M059J (cell line): ENCODE data around the gene CCDC177. TPM values are rescaled to one million over a fixed set of nuclear protein-coding genes. Genes with fewer than 3 reads are reported as not detected.
"Not testable (repeated sequence)": the region's sequence is repeated elsewhere in the genome, so short reads cannot be mapped to it uniquely, and the experiment has no call there.

ENCODE experiments used
- DNase-seq: peaks from one replicate; pipeline ENCODE4 v3.0.0-alpha.2; 2012; ENCODE audit warnings: low read depth
- total RNA-seq: library from RNA; depleted of rRNA; stranded (reverse); fragments of >200 nt; shearing (Covaris generic); gene quantifications from 2 replicates; pipeline ENCODE4 v1.2.3, GENCODE V29; 2014

CCDC177 gene
- total RNA-seq, 1 experiment from 2014 or later: not detected

DNA sequence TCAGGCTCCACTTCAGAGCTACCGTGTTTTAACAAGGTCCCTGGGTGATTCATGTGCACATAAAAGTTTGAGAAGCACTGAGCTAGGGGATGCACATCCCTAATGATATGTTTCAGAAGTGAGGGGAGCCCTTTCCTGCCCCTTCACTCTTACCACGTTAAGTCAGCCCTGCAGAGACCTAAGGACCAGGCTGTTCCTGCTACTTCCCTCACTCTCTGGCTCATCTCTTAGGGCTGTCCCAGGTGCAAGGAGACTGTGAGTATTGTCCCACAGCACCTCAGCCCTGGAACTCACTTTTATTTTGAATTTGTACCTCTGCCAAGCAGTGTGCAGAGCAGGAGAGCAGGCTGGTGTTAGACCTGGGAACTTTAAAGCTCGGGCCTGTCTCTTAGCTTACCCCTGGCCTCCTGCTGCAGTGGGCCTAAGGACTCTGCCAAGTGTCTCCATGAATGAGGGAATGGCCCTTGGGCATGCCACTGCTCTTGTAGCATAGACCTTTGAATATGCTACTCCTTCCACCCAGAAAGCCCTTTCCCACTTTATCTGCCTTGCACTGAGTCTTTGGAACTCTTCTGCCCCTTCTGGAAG lies 25.7 kb upstream of the CCDC177 start:
- no peak for DNase-seq

DNA sequence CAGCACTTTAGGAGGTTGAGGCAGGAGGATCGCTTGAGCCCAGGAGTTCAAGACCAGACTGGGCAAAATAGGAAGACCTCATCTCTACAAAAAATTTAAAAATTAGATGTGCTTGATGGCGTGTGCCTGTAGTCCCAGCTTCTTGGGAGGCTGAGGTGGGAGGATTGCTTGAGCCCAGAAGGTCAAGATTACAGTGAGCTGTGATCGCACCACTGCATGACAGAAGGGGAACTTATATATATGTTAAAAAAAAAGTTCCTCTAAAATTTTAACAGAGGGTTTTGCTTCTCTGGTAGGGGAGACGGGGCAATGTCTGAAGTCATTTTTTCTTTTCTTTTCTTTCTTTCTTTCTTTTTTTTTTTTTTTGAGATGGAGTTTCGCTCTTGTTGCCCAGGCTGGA lies 24.8 kb upstream of the CCDC177 start:
- not testable (repeated sequence) for DNase-seq

DNA sequence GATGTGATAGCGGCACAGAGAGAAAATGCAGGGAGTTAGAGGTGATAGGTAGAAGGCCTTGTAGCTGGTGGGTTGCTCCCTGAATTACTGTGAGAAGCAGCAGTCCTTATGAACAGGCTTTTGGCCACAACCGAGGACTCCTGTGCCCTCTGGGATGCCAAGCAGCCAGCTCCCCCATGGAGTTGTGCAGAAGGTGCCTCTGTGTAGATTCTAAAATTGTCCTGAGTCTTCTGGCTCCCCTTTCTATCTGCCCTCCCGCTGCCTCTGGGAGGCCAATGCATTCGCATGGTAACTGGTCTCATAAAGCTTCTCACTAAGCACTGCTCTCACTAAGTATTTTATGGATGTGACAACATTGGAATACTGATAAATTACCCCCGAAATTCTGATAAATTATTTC lies 20.7 kb upstream of the CCDC177 start:
- DNase-seq: no peak

DNA sequence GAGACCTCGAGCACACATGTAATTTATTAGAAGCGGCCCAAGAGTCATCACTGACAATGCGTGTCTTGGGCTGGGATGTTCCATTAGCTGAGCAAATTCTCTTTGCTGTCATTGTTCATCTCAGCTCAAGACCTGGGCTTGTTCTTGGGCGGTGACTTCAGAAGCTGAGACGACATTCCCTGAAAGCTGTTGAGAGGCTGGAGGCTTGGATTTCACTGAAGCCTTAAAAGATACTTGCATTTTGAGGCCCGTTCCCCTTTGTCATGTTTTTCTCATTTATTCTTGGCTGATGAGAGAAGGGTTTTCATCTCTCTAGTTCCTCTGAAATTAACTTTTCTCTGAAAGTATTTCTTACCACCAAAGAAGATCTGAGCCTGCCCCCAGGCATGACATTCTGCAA lies 20.2 kb upstream of the CCDC177 start:
- DNase-seq: no peak

DNA sequence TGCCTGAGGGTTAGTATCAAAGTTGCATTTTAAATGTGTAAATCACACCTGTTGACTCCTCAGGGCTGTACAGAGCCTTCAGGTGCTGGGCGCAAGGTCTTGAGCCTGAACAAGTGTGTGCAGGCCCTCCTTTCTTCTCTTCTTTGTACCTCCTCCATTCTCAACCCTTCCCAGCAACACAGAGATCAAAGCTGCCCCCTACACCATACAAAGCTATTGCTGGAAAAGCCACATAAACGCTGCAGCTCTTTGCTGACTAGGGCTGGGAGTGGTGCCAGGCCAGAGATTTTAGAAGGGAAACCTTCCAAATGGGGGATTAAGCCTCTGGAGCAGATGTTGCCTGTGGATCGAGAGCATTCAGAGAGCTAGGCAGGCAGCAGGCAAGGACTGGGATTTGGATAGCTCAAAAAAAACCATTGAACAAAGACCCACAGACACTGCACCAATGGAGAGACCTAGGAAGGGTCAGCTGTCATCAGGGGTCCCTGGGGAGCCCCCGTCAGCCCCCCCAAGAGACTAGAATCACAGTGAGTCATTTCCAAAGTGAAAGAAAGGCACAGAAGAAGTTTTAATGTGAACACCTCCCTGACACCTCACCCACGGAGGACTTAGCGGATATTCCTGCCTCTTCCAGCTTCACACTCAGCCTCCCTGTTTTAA lies 18.5 kb upstream of the CCDC177 start:
- DNase-seq: no peak

DNA sequence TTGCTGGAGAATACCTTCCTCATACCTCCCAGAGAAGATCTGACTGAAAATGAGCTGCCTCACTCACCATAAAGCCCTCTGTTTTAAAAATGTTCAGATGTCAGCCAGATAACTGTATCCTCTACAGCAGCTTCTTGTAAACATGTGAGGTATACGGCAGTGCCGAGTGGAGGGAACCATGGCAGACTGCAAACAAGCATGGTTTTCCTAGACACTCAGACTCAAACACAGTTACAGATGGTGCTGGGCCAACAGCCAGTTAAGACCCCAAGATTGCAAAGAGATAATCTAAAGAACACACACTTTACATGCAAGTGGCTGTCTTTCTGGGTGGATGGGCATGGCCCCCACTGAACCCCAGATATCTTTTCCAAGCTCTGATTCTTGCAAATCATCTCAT lies 16.6 kb upstream of the CCDC177 start:
- DNase-seq: no peak

DNA sequence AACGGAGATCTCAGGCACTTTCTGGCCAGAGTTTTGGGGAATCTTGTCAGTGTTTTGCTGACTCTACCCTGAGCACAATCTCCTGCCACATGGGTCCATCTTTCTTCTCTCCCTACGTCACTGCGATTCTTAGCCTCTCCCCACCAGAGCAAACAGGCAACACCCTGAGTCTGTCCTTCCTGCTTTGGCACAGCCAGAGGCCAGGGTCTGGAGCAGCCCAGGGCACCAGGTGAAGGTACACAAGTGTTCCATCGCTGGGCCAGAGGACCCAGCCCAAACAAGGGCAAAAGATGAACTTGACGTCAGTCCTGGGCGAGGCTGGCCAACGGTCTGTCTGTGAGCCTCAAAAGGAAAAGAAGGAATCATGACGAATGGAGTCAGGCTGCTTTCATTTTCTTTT lies 12.7 kb upstream of the CCDC177 start:
- DNase-seq: no peak

DNA sequence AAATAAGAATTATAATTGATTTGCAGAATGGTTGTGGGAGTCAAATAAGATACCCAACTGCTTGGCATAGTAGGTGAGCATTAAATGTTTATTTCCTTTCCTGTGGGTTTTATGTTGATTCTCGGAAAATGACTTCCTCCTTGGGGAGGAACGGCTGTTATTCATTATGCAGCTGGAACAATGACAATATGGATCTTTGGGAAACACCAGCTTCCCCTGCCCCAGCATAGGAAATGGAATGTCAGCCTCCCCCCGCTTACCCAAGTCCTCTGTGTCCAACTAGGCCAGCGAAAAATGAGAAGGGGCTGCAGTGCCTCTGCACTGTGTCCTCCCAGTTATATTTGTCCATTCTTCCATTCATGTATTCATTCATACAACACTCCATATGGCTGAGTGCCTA lies 11.7 kb upstream of the CCDC177 start:
- no peak for DNase-seq

DNA sequence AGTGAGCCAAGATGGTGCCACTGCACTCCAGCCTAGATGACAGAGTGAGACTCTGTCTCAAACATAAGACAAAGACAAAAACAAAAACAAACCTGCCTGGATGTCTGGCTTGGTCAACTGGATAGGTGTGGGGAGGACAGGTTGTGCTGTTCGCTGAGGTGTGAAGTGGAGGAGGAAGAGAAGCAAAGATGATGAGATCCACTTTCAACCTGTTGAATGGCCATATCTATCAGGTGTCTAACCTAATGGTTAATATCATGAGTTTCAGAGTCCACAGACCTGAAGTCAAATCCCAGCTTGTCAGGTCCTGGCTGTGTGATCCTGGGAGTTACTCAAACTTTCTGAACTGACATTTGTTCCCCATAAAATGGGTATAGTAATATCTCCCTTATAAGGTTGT lies 9.7 kb upstream of the CCDC177 start:
- no peak for DNase-seq

DNA sequence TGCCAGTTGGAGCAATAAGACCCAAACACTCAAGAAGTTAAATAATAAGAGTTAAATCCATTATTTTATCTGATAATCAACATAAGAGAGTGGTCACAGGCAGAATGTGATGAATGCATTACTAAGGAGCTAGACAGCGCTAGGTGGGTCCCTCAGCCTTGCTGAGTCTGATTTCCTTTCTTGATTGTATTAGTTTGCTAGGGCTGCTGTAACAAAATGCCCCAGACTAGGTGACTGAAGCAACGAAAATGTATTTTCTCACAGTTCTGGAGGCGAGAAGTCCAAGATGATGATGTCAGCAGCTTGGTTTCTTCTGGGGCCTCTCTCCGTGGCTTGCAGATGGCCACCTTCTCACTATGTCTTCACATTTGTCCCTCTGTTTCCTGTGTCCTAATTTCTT lies 8.2 kb upstream of the CCDC177 start:
- DNase-seq: no peak

DNA sequence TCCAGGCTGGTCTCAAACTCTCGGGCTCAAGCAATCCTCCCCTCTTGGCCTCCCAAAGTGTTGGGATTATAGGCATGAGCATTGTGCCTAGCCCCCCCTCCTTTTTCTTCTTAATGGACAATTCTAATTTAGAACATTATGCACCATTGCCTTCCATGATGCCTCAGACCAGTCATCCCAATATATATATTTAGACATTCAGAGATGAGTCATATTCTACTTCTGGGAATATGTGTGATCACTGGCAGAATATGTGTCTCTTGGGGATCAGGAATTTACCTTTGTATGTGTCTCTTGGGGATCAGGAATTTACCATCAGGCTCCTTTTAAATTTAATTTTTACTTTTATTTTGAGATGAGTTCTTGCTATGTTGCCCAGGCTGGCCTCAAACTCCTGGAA lies 7.5 kb upstream of the CCDC177 start:
- DNase-seq: peak; percentile 29

DNA sequence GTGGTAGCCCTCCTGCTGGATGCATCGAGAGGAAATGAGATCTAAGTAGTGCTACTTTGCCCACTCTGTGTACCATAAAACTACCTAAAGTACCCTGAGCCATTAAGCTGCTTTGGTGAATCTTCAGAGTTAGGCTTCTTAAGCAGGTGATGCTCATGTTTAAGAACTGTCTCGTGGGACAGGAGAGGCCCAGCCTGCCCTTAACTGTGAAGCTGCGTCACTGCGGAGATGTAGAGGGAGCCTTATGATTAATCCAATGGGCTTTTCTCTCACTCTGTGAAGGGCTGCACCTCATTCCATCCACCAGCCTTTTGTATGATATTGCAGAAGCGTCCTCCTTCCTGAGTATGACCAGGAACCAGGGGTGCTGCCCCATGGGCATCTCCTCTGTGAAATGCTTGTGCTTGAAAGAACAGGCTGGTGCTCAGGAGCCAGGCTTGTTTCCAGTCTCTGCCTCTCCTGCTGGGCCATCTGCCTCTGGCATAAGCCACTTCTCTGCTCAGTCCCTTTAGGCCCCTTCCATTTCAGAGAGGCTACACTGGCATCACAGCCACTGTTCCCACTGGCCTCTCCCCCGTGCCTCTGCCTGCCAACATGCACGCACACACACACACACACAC lies 6.8 kb upstream of the CCDC177 start:
- no peak for DNase-seq

DNA sequence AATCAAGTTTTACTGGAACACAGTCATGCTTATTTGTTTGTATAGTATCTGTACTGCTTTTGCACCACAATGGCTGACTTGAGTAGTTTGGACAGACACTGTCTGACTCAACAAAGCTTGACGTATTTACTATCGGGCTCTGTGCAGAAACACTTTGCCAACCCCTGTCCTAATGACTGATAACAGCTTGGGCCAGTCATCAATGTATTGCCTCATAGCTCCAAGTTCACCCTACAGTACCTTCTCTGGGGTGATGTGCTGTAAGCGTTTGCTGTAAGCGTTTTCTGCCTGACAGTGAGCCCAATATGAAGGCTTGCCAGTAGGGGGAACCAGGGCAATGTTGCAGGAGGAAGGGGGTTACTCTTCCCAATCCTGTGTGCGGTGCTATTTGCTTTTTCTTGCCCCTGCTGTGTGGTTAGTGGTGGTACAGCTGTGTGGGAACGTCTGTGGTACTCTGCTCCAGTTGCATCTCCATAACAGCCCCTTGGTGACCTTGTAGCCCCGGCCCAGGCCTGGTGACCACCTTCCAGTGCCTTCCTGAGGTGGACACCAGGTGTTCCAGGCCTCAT lies 5.4 kb upstream of the CCDC177 start:
- DNase-seq: peak; percentile 52

DNA sequence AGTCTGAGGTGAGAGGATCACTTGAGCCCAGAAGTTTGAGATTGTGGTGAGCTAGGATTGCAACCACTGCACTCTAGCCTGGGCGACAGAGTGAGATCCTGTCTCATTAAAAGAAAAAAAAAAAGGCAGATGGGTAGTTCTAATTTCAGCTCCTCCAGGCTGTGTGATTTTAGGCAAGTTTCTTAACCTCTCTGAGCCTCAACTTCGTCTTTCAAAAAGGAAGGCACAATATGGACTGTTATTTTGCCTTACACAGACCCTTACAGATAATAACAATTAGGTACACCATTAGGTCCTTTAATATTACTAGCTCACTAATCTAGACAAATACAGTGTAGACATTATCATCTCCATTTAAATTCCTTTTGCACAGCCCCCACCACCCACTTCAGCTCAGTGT lies 4.8 kb upstream of the CCDC177 start:
- no peak for DNase-seq

DNA sequence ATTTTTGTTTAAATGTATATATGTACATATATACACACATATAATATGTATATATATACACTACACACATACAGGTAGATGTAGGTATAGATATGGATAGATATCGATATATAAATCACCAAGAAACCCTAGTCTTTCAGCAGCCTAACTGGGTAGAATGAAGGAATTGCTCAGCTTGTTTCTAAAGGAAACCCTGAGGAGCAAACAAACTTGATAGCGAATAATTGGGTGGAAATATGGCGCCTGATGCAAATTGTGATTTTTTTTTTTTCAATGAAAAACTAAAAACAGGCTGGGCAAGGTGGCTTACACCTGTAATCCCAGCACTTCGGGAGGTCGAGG lies 254 bp upstream of the CCDC177 start:
- no peak for DNase-seq

DNA sequence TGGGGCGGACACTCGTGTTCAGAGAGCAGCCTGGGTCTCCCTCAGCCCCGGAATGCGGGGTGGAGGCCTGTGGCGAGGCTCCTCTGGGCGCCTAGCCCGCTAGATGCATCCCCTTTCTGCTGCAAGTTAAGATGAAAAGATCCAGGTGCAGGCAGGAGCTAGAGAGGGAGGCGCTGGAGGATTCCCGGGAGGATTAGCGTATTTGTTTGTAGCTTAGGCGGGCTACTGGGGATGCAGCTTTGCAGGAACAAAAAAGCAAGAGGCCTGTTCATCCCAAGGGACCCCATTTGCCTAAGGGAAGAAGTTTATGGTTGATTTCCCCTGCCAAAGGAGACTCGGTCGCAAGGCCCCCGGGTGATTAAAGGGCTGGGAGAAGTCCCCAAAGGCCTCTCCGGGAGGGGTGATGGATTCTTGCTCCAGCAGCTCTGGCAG lies 824 bp downstream of the CCDC177 start:
- no peak for DNase-seq

DNA sequence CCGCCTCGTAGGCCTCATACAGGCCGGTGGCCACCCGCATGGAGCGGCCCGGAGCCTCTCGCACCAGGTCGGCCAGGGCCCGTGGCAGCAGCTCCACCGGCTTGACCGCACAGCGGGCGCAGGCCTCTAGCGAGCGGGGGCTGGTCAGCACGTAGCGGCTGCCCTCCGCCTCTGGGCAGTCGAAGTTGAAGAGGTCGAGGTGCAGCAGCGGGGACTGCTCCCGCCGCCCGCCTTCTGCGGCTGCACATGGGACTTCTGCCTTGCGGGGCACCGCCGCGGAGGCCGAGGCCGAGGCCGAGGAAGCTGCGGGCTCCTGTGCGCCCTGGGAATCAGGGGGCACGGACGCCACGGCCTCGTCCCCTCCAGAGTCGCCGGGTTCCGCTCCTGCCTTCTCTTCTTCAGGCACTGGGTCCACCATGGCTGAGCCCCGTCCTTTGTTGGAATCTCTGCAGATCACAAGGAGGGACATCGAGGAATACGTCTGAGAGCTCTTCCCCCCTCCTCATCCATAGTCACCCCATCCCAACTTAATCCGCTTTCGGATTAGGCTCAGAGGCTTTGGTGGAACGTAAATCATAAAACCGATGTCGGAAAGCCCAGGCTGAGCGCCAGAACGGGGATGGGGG lies 1.4 kb downstream of the CCDC177 start:
- no peak for DNase-seq

DNA sequence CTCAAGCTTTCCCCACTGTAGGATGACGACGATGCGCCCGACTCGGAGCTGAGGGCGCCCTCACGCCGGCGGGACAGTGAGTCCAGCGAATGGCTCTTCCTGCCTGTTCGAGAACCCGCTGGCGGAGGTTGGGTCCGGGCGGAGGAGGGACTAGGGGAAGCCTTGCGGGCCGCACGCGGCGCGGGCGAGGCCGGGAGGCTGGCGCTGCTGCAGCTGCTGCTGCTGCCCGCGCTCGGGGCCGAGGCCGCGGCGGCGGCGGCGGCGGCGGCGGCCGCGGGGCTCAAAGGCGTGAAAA lies 1.9 kb downstream of the CCDC177 start:
- DNase-seq: no peak

DNA sequence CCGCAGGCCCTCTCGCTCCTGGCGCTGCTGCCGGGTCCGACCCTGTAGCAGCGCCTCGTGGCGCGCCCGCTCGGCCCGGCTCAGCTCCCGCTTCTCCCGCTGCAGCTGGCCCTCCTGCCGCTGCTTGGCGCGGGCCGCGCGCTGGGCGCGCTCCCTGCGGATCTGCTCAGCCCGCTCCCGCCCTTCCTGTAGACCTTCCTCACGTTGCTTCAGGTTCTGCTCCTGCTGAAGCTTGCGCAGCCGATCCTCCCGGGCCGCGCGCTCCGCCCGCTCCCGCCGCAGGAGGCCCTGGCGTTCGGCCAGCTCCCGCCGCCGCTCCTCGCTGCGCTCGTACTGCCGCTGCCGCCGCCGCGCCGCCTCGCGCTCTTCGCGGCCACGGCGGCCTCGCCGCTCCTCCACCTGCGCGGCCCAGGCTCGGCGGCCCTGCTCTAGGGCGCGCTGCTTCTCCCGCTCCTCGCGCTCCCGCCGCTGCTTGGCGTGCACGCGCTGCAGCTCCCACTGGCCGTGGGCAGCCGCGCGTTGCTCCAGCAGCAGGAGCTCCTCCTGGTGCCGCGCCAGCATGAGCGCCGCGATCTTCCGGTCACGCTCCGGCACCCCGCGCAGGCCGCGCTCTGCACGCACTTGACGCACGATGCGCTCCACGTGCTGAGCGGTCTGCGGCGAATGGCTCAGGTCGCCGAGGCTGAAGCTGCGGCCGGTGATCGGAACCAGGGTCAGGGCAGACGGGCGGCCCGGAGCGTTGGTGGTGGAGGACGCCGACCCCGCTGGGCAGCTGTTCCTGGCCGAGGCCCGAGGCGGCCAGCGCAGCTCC lies 2.4 kb downstream of the CCDC177 start:
- DNase-seq: no peak

DNA sequence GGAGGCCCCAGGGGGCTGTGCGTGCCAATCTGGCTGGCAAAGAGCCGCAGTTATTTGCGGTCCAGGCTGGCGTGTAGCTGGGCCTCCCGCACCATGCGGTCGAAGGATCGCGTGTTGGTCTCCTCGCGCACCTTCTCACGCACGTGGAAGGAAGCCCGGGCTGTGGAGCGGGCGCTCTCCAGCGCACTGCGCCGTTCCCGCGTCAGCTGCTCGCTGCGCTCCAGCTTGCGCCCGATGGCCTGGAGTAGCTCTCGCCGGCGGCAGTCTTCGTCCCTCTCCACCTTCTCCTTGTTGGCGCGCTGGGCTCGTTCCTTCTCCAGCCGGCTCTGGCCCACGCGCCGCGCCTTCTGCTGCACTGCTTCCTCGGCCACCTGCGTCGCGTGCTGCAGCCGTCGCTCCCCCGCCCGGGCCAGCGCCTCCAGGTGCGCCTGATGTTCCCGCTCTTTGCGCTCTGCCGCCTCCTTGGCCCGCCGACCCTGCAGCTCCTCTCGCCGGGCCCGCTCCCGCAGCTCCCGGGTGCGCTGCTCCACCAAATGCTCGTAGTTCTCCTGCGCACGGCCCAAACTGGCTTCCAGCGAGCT lies 3.1 kb downstream of the CCDC177 start:
- no peak for DNase-seq

DNA sequence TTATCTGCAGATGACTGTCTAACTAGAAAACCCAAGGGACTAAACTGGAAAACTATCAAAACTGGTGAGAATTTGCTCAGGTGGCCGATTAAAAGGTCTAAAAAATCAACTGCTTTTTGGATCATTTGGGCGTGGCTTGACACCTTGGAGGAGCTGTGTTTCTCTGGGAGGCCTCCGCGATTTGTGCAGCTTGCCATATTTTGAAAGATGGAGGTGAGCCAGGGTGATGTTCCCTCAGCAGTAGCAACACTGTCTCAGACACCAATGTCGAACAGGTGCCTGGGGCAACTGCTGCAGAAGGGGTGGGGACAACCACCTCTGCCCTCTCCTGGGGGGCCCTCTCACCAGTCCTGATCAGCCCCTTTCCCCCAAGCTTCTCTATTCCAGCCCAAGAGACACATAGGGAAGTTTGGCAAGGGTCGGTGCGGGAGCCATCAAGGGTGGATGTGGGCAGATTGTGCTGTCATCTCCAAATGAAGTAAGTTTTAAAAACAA lies 3.8 kb downstream of the CCDC177 start:
- DNase-seq: no peak

DNA sequence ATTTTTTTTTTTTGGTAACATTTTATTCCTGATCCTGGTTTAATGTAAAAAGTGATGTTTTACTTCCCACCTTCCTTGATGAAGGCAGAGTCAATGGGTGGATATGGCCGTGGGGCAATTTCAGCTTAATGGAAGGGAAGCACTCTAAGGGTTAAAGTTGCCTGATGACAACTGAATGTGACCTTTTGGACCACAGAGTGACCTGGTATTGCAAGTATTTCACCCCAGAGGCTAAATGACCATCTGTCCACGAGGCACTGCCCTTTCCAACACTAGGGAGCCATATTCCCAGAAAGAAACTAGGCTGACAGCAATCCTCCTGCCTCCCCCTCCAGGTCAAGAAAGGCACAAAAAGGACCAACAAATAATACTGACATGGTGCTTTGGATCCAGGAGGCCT lies 4.8 kb downstream of the CCDC177 start:
- no peak for DNase-seq
